Subcutaneous adipose tissue (tissue), 4 donors: ENCODE results near the gene ACER3. TPM values are rescaled to one million over a fixed set of nuclear protein-coding genes. Genes with fewer than 3 reads are reported as not detected.

Experiments used
- CTCF ChIP-seq: fragments of 450-650 bp; IDR thresholded peaks from one replicate; pipeline ENCODE4 v1.5.1; 2016; ENCODE audit warnings: low read depth, mild to moderate bottlenecking, control low read depth, antibody characterized with exemption, moderate library complexity
- total RNA-seq, 4 donors: library from RNA; depleted of rRNA; stranded (reverse); fragments of >200 nt; gene quantifications; one replicate each; pipeline ENCODE4 v1.1.0, GENCODE V29; 2016

ACER3 gene
- total RNA-seq, 4 donors from 2014 or later, result 28.6 to 39.4 (median 31.5) TPM

- TF ChIP-seq CTCF, result no peak
These were observed 87.1 kb downstream of the ACER3 start for GRCh38 chr11:76947800-76948199.

- no peak for TF ChIP-seq CTCF
These were observed 94.9 kb downstream of the ACER3 start for GRCh38 chr11:76955459-76956114.

- TF ChIP-seq CTCF, result no peak
These were observed 102.1 kb downstream of the ACER3 start for GRCh38 chr11:76962583-76963416.

- TF ChIP-seq CTCF, result no peak
These were observed 111.3 kb downstream of the ACER3 start for GRCh38 chr11:76972051-76972450.

DNA sequence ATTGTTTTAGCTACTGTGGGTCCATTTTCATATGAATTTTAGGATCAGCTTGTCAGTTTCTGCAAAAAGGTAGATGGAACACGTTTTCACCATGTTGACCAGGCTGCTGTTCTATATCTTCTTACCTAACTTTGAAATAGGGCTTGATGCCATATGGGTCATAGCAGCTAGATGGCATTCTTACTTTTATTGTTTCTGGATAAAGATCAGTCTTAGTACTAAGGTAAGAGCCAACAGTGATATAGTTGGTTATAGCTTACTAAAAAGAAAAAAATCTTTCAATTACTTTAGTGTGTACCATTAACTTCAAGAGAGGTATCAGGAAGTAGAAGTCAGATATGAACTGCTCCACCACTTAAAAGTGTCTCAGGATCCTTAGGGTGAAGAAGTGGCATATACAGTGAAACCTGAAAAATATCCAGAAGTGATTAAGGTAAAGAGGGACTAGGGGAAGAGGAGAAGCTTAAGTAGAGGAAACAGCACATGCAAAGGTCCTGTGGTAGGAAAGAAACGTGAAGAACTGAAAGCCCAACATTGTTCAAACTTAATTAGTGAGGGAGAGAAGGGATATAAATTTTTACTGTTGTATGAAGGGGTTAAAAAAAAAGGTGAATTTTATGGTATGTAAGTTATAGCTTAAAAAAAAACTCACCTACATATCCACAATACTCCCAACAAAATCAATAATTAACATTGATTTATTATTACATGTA, 113.6 kb downstream of the ACER3 start:
- no peak for TF ChIP-seq CTCF

DNA sequence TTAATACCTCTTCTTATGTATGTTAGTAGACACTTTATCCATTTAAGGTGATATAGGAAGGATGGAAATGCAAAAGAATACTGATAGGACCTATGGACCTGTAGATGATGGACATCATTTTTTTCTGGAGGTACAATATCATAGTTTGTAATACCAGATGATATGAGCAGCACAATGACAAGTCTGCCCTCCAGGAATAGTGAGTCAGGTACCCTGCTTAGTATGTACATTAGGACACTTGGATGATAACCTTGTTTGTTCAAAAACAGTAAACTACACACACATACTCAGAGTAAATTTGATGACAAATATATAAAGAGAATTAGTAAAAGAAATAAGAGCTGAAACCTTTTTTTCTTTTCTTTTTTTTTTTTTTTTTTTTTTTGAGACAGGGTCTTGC, 114.8 kb downstream of the ACER3 start:
- no peak for TF ChIP-seq CTCF

GRCh38 chr11:76977791-76978190, 117.1 kb downstream of the ACER3 start:
- no peak for TF ChIP-seq CTCF
